Measurements from ENCODE around the gene LRRC8D. TPM values are rescaled to one million over a fixed set of nuclear protein-coding genes. Genes with fewer than 3 reads are reported as not detected.

LRRC8D gene
- total and polyA plus RNA-seq, 9 of the 15 experiments (the other 6 are each of a cell fraction or from before 2014, with no cell fraction given), result 3.4 to 53.9 (median 15.9) TPM

- TF ChIP-seq TRIM24 (IDR thresholded peaks at IDR 0.05), result 0 out of 4 replicates have a peak, but pooled peaks of 1 of the 2 experiments have one; percentile 56
- no peak for TF ChIP-seq NRF1 (conservative IDR thresholded peaks at IDR 0.05 in 1 of 2, IDR thresholded peaks at IDR 0.05 in 1 of 2)
- peak in 1 of 2 experiments; percentile 77; a peak in 1 of 3 replicates for TF ChIP-seq CBX3 (IDR thresholded peaks at IDR 0.05; ENCODE audit: borderline replicate concordance in 1 of 2, low read length in 2 of 2)
- TF ChIP-seq RCOR1 (IDR thresholded peaks at IDR 0.05; ENCODE audit: borderline replicate concordance in 1 of 2, low read depth in 2 of 2, low read length in 2 of 2), result no peak
- peak; percentile 57; the same call in 1 of the 2 replicates for TF ChIP-seq TRIM28 (IDR thresholded peaks at IDR 0.05)
- no peak for TF ChIP-seq RBFOX2 (IDR thresholded peaks at IDR 0.05; ENCODE audit: low read depth, low read length)
- peaks cover 82% of the 10 kb centered on the region for H3K79me2 ChIP-seq (ENCODE audit: control insufficient read depth, insufficient read depth, low read length)
- no peak overlapping the region for H2AFZ ChIP-seq (ENCODE audit: low read depth, low read length)
- H3K9me3 ChIP-seq (replicated peaks; ENCODE audit: control insufficient read depth, insufficient read depth, low read depth, low read length), result peaks cover 12% of the 10 kb centered on the region
- no peak overlapping the region for H3K4me2 ChIP-seq (ENCODE audit: insufficient read depth, low read length)
- no peaks in the 10 kb centered on the region for H3K9me1 ChIP-seq (ENCODE audit: control insufficient read depth, insufficient read depth, low read length)
- no peak for ATAC-seq
- no peaks in the 10 kb centered on the region for H4K20me1 ChIP-seq (replicated peaks; ENCODE audit: control insufficient read depth, insufficient read depth, low read length)
- intact Hi-C loops (cut with micrococcal nuclease), result no loop called here
- no TSS peak for BruUV-seq (replicated peaks)
- POLR2A ChIA-PET, result interaction anchor here (0.8 to 1.2 kb wide), 2 partner anchors 9 to 28 kb away, joined by 4 read pairs; no protein-coding TSS in a partner anchor
- no peak overlapping the region for H3K9ac ChIP-seq (ENCODE audit: insufficient read depth in 1 of 2, low read depth in 2 of 2, low read length in 2 of 2)
- no peaks in the 10 kb centered on the region for H3K27me3 ChIP-seq (ENCODE audit: control insufficient read depth in 2 of 2, insufficient read depth in 2 of 2, low read length in 2 of 2)
- H3K27ac ChIP-seq (ENCODE audit: extremely low read depth, low read depth, low read length), result no peak overlapping the region
- DNase-seq (ENCODE audit: extremely low read depth in 1 of 4, low spot score in 3 of 4), result no peak
- H3K4me3 ChIP-seq, result no peak overlapping the region
- CTCF ChIA-PET (ENCODE audit: low intra/inter-chr PET ratio), result no interaction called here
- FAIRE-seq, result no peak
- WGBS (ENCODE audit: insufficient coverage, low coverage, missing lambda C conversion rate), result 89% methylated on average over 1 of the region's 1 CpG
- peaks cover 13 to 60% of the 10 kb centered on the region in 2 experiments; a peak in 4 of 5 replicates for H3K4me1 ChIP-seq (replicated peaks in 1 of 2; ENCODE audit: control insufficient read depth in 2 of 2, insufficient read depth in 2 of 2, low read length in 2 of 2)
- in situ Hi-C loops (cut with MboI), result no loop called here
- peaks cover 36% of the 10 kb centered on the region for H3K36me3 ChIP-seq (ENCODE audit: control insufficient read depth, insufficient read depth, low read length)
Observed at GRCh38 chr1:89881415-89882058, 60.7 kb downstream of the LRRC8D start.
